HCT116 (cell line): ENCODE measurements around the gene MYBPHL.

Experiments used
- ATF3 ChIP-seq: IDR thresholded peaks from 2 replicates; pipeline ENCODE4 v1.6.1; 2012
- CTCF ChIP-seq, 3 experiments: fragments of 200-600 bp in 1 of 3; sonication (generic) in 1 of 3; IDR thresholded peaks in 2 of 3; conservative IDR thresholded peaks in 1 of 3; 2 replicates each; pipeline ENCODE4 v1.5.1; 2012 to 2017; ENCODE audit warnings: low read depth in 2 of 3, low read length in 2 of 3, antibody characterized with exemption in 1 of 3, borderline replicate concordance in 1 of 3, control low read depth in 1 of 3, mild to moderate bottlenecking in 1 of 3, mixed read lengths in 1 of 3, mixed run types in 1 of 3, moderate library complexity in 1 of 3; ENCODE audit not compliant: insufficient read depth in 1 of 3
- EGR1 ChIP-seq: IDR thresholded peaks from 2 replicates; pipeline ENCODE4 v1.6.1; 2012; ENCODE audit warnings: low read depth
- ELF1 ChIP-seq: IDR thresholded peaks from 2 replicates; pipeline ENCODE4 v1.6.1; 2012; ENCODE audit warnings: low read depth, borderline replicate concordance
- EZH2 ChIP-seq: fragments of 200-600 bp; sonication (generic); IDR thresholded peaks from 2 replicates; pipeline ENCODE4 v1.6.1; 2017; ENCODE audit warnings: antibody characterized with exemption, mixed run types
- EZH2phosphoT487 ChIP-seq: fragments of 200-600 bp; IDR thresholded peaks from 2 replicates; pipeline ENCODE4 v1.6.1; 2018; ENCODE audit warnings: antibody characterized with exemption, borderline replicate concordance
- MAX ChIP-seq: IDR thresholded peaks from 2 replicates; pipeline ENCODE4 v1.6.1; 2012
- REST ChIP-seq: IDR thresholded peaks from 2 replicates; pipeline ENCODE4 v1.6.1; 2012; ENCODE audit warnings: low read depth
- TCF7L2 ChIP-seq: IDR thresholded peaks from 2 replicates; pipeline ENCODE4 v1.7.0; 2011; ENCODE audit warnings: borderline replicate concordance, inconsistent platforms; ENCODE audit not compliant: insufficient read depth, insufficient read length; ENCODE audit errors: extremely low read depth
- ZNF274 ChIP-seq: fragments of 200-500 bp; sonication (Bioruptor generic); IDR thresholded peaks from 2 replicates; pipeline ENCODE4 v1.6.1; 2014; ENCODE audit warnings: mild to moderate bottlenecking, low read depth, low read length, inconsistent platforms

- TF ChIP-seq MAX = no peak
- TF ChIP-seq EGR1 = no peak
- TF ChIP-seq CTCF (IDR thresholded peaks at IDR 0.05 in 2 of 3, conservative IDR thresholded peaks at IDR 0.05 in 1 of 3; ENCODE audit: borderline replicate concordance in 1 of 3, insufficient read depth in 1 of 3, low read depth in 2 of 3, low read length in 2 of 3) = no peak
- TF ChIP-seq ELF1 = no peak
- TF ChIP-seq EZH2 = no peak
- no peak for TF ChIP-seq EZH2phosphoT487
- TF ChIP-seq ZNF274 = no peak
- TF ChIP-seq REST = no peak
- no peak for TF ChIP-seq TCF7L2
- no peak for TF ChIP-seq ATF3
These were observed 15.8 kb downstream of the MYBPHL start for GRCh38 chr1:109290998-109291397.
